OCI-LY1 (cell line): Measurements from ENCODE around the gene DDAH1.

Experiments used
- H2AFZ ChIP-seq: fragments of 200-600 bp; sonication (generic), shearing (Covaris generic); 2 replicates; pipeline ENCODE4 v1.6.0; 2014; ENCODE audit warnings: antibody characterized with exemption, mild to moderate bottlenecking, low read length
- H3F3A ChIP-seq: fragments of 200-600 bp; sonication (generic), shearing (Covaris generic); 2 replicates; pipeline ENCODE4 v1.6.0; 2014; ENCODE audit warnings: mild to moderate bottlenecking, antibody characterized with exemption, low read length, moderate library complexity; ENCODE audit not compliant: insufficient read depth
- H3K27ac ChIP-seq: fragments of 200-600 bp; sonication (generic); 2 replicates; pipeline ENCODE4 v1.5.1; 2014; ENCODE audit warnings: low read length, mixed run types, mild to moderate bottlenecking, low read depth; ENCODE audit not compliant: poor library complexity, severe bottlenecking
- H3K27me3 ChIP-seq: fragments of 200-600 bp; sonication (generic); 2 replicates; pipeline ENCODE4 v1.6.0; 2014; ENCODE audit warnings: antibody characterized with exemption, mild to moderate bottlenecking, low read length, moderate library complexity; ENCODE audit not compliant: insufficient read depth
- H3K36me3 ChIP-seq: fragments of 200-600 bp; sonication (generic); 2 replicates; pipeline ENCODE4 v1.6.1; 2014; ENCODE audit warnings: mild to moderate bottlenecking, antibody characterized with exemption, low read length, moderate library complexity, mixed read lengths; ENCODE audit not compliant: insufficient read depth
- H3K4me1 ChIP-seq: fragments of 200-600 bp; sonication (generic); 2 replicates; pipeline ENCODE4 v1.5.1; 2014; ENCODE audit warnings: mild to moderate bottlenecking, low read length, moderate library complexity; ENCODE audit not compliant: insufficient read depth, severe bottlenecking
- H3K4me2 ChIP-seq: fragments of 200-600 bp; sonication (generic), shearing (Covaris generic); 2 replicates; pipeline ENCODE4 v1.6.1; 2014; ENCODE audit warnings: low read length
- H3K4me3 ChIP-seq: fragments of 200-600 bp; sonication (generic); 2 replicates; pipeline ENCODE4 v1.5.1; 2014; ENCODE audit warnings: low read length, low read depth, mild to moderate bottlenecking, mixed read lengths; ENCODE audit not compliant: poor library complexity, severe bottlenecking
- H3K79me2 ChIP-seq: fragments of 200-600 bp; shearing (Covaris generic); 2 replicates; pipeline ENCODE4 v1.6.1; 2016; ENCODE audit warnings: mixed run types, low read length, mixed read lengths; ENCODE audit not compliant: insufficient read depth
- H3K9ac ChIP-seq: fragments of 200-600 bp; sonication (generic), shearing (Covaris generic); 2 replicates; pipeline ENCODE4 v1.6.1; 2014; ENCODE audit warnings: mild to moderate bottlenecking, low read length, mixed read lengths
- H3K9me2 ChIP-seq: fragments of 200-600 bp; sonication (generic), shearing (Covaris generic); 2 replicates; pipeline ENCODE4 v1.6.1; 2014; ENCODE audit warnings: low read depth, mild to moderate bottlenecking, low read length, mixed read lengths
- H3K9me3 ChIP-seq: fragments of 200-600 bp; shearing (Covaris generic); 2 replicates; pipeline ENCODE4 v1.6.1; 2014; ENCODE audit warnings: low read length, mixed read lengths
- H4K20me1 ChIP-seq: fragments of 200-600 bp; sonication (generic), shearing (Covaris generic); 2 replicates; pipeline ENCODE4 v1.6.0; 2016; ENCODE audit warnings: mild to moderate bottlenecking, low read length; ENCODE audit not compliant: insufficient read depth
- CTCF ChIP-seq: fragments of 200-600 bp; sonication (generic), shearing (Covaris generic); IDR thresholded peaks from 2 replicates; pipeline ENCODE4 v1.5.1; 2017; ENCODE audit warnings: mild to moderate bottlenecking, antibody characterized with exemption, low read length, moderate library complexity, mixed read lengths
- EZH2 ChIP-seq: fragments of 200-600 bp; sonication (generic), shearing (Covaris generic); IDR thresholded peaks from 2 replicates; pipeline ENCODE4 v1.8.0; 2017; ENCODE audit warnings: borderline replicate concordance, mixed run types, mild to moderate bottlenecking, antibody characterized with exemption, low read length, moderate library complexity, mixed read lengths

Gene DDAH1

DNA sequence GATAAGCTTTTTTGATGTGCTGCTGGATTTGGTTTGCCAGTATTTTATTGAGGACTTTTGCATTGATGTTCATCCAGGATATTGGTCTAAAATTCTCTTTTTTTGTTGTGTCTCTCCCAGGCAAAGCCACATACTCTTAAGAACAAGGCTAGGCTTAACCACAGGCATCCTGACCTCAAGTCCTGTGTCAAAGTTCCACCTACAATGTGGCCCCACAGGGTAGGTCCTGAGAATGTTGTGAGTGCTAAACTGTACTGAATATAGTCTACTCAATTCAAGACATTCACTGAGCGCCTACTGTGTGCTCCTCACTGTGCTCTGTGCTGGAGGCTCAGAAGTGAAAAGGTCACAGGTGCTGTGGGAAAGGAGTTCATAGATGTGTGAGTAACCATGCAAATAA is 20.6 kb downstream of the DDAH1 start:
- TF ChIP-seq EZH2: no peak
- TF ChIP-seq CTCF: no peak
- Histone ChIP-seq H3K9ac (no peak overlapping the region), H4K20me1 (no peaks in the 10 kb centered on the region), H3K4me1 (no peaks in the 10 kb centered on the region), H3K27ac (no peak overlapping the region), H3K9me3 (no peaks in the 10 kb centered on the region), H3K36me3 (no peaks in the 10 kb centered on the region), H3K27me3 (no peaks in the 10 kb centered on the region), H3K4me3 (no peak overlapping the region), H2AFZ (no peak overlapping the region), H3K79me2 (no peaks in the 10 kb centered on the region), H3K4me2 (no peak overlapping the region), H3K9me2 (no peaks in the 10 kb centered on the region), H3F3A (no peaks in the 10 kb centered on the region)

- Histone ChIP-seq H3K9me2 (no peaks in the 10 kb centered on the region), H3K9me3 (no peaks in the 10 kb centered on the region), H3K36me3 (no peaks in the 10 kb centered on the region), H3K27ac (no peak overlapping the region), H3K4me2 (no peak overlapping the region), H3F3A (no peaks in the 10 kb centered on the region), H3K4me3 (no peak overlapping the region), H3K4me1 (no peaks in the 10 kb centered on the region), H3K79me2 (no peaks in the 10 kb centered on the region), H3K27me3 (no peaks in the 10 kb centered on the region), H3K9ac (no peak overlapping the region), H2AFZ (no peak overlapping the region), H4K20me1 (no peaks in the 10 kb centered on the region)
- TF ChIP-seq EZH2: no peak
- TF ChIP-seq CTCF: no peak
Measured at GRCh38 chr1:85440612-85441011, 24.3 kb downstream of the DDAH1 start.

GRCh38 chr1:85438353-85438752 is 26.6 kb downstream of the DDAH1 start:
- no peak overlapping the region for H3K4me2 ChIP-seq
- no peak for TF ChIP-seq CTCF
- TF ChIP-seq EZH2: no peak
- no peaks in the 10 kb centered on the region for H3K9me2 ChIP-seq
- no peak overlapping the region for H3K4me3 ChIP-seq
- no peaks in the 10 kb centered on the region for H3K36me3 ChIP-seq
- H3K4me1 ChIP-seq: no peaks in the 10 kb centered on the region
- H2AFZ ChIP-seq: no peak overlapping the region
- no peak overlapping the region for H3K9ac ChIP-seq
- H3K79me2 ChIP-seq: no peaks in the 10 kb centered on the region
- H3K9me3 ChIP-seq: no peaks in the 10 kb centered on the region
- H3F3A ChIP-seq: no peaks in the 10 kb centered on the region
- H3K27ac ChIP-seq: no peak overlapping the region
- no peaks in the 10 kb centered on the region for H4K20me1 ChIP-seq
- no peaks in the 10 kb centered on the region for H3K27me3 ChIP-seq
